T-helper 22 cell (primary cell): Measurements from ENCODE around the gene FAM107B.

Experiments
- DNase-seq: peaks from one replicate; pipeline ENCODE4 v3.0.0-alpha.2; 2020; ENCODE audit warnings: low read depth

FAM107B gene

GRCh38 chr10:14489522-14490177, 285.0 kb downstream of the FAM107B start:
- DNase-seq = no peak

GRCh38 chr10:14487488-14487883, 287.2 kb downstream of the FAM107B start:
- DNase-seq = no peak

GRCh38 chr10:14486777-14487487, 287.8 kb downstream of the FAM107B start:
- no peak for DNase-seq

GRCh38 chr10:14485986-14486385, 288.7 kb downstream of the FAM107B start:
- no peak for DNase-seq

- DNase-seq = no peak
These were observed 291.3 kb downstream of the FAM107B start for GRCh38 chr10:14483417-14483816.

GRCh38 chr10:14481752-14482151, 292.9 kb downstream of the FAM107B start:
- DNase-seq = no peak

- no peak for DNase-seq
These were observed 293.7 kb downstream of the FAM107B start for GRCh38 chr10:14481014-14481413.

GRCh38 chr10:14478604-14479003, 296.1 kb downstream of the FAM107B start:
- DNase-seq = no peak

GRCh38 chr10:14478201-14478600, 296.5 kb downstream of the FAM107B start:
- no peak for DNase-seq

- no peak for DNase-seq
These were observed 297.3 kb downstream of the FAM107B start for GRCh38 chr10:14477408-14477710.

- DNase-seq = no peak
These were observed 297.9 kb downstream of the FAM107B start for GRCh38 chr10:14476641-14477407.

GRCh38 chr10:14476006-14476405, 298.7 kb downstream of the FAM107B start:
- no peak for DNase-seq

- DNase-seq = no peak
These were observed 300.0 kb downstream of the FAM107B start for GRCh38 chr10:14474656-14475055.

- no peak for DNase-seq
These were observed 303.8 kb downstream of the FAM107B start for GRCh38 chr10:14470920-14471319.

GRCh38 chr10:14468726-14469125, 306.0 kb downstream of the FAM107B start:
- DNase-seq = no peak
